HepG2 (cell line): ENCODE data around the gene ARL15. TPM values are rescaled to one million over a fixed set of nuclear protein-coding genes. Genes with fewer than 3 reads are reported as not detected.

Source experiments
- ATAC-seq: fragments of 200-7000 bp; cut with Tn5 transposase; 3 replicates; pipeline ENCODE4 v1.9.1; 2020; ENCODE audit warnings: mild to moderate bottlenecking, moderate library complexity
- BruUV-seq: library from RNA; stranded (reverse); fragments of 400-500 nt; replicated peaks from 2 replicates; lab custom pipeline; 2021; lab: Mats Ljungman, UMichigan
- CTCF ChIA-PET: fragments of 300-600 bp; formaldehyde crosslinking; extraction: SDS; loops from one replicate; lab custom pipeline; 2021; ENCODE audit warnings: low total read pairs, inconsistent platforms, low intra/inter-chr PET ratio; lab: Yijun Ruan, JAX
- POLR2A ChIA-PET: fragments of 350-600 bp; sonication (Branson Sonifier 250); formaldehyde crosslinking; loops from one replicate; lab custom pipeline; 2020; ENCODE audit warnings: antibody characterized with exemption, inconsistent platforms; lab: Yijun Ruan, JAX
- DNase-seq: peaks from one replicate; pipeline ENCODE4 v3.0.0-alpha.2; 2015; ENCODE audit warnings: low spot score
- FAIRE-seq: peaks from 3 replicates; lab custom pipeline; 2011; peaks lifted over from hg19 to GRCh38; lab: Jason Lieb, UNC
- H2AFZ ChIP-seq: one replicate; pipeline ENCODE4 v1.6.1; 2011; ENCODE audit warnings: low read length, inconsistent platforms
- H3K27ac ChIP-seq: fragments of 300-600 bp; 3 replicates; pipeline ENCODE4 v1.8.0; 2011; ENCODE audit warnings: mixed run types, mild to moderate bottlenecking, mixed read lengths, low read length, inconsistent platforms; ENCODE audit not compliant: insufficient read depth; ENCODE audit errors: extremely low read length
- H3K27me3 ChIP-seq, 2 experiments: fragments of 200-600 bp in 1 of 2; 2 replicates in 1 of 2; 3 replicates in 1 of 2; pipeline versions ENCODE4 v1.6.0 to v1.8.0; 2011; ENCODE audit warnings: low read length in 2 of 2, mild to moderate bottlenecking in 2 of 2, moderate library complexity in 2 of 2, inconsistent platforms in 1 of 2; ENCODE audit not compliant: insufficient read depth in 2 of 2, control insufficient read depth in 1 of 2
- H3K36me3 ChIP-seq, 2 experiments: fragments of 200-600 bp in 1 of 2; replicated peaks in 1 of 2; 2 replicates in 1 of 2; 3 replicates in 1 of 2; pipeline versions ENCODE4 v1.5.1 to v1.8.0; 2011; ENCODE audit warnings: low read length in 2 of 2, inconsistent platforms in 1 of 2; ENCODE audit not compliant: insufficient read depth in 2 of 2, control insufficient read depth in 1 of 2
- H3K4me1 ChIP-seq: 2 replicates; pipeline ENCODE4 v1.5.1; 2012; ENCODE audit warnings: low read length, inconsistent platforms; ENCODE audit not compliant: insufficient read depth
- H3K4me2 ChIP-seq: 2 replicates; pipeline ENCODE4 v1.6.0; 2011; ENCODE audit warnings: low read depth, low read length, inconsistent platforms
- H3K4me3 ChIP-seq, 3 experiments: fragments of 200-600 bp in 1 of 3; sonication (generic), shearing (Covaris generic) in 1 of 3; replicated peaks in 1 of 3; 2 replicates each; pipeline ENCODE4 v1.5.1; 2011 to 2016; ENCODE audit warnings: low read length in 3 of 3, inconsistent platforms in 2 of 3, low read depth in 2 of 3, mild to moderate bottlenecking in 2 of 3, control low read depth in 1 of 3, mixed read lengths in 1 of 3; ENCODE audit not compliant: insufficient read depth in 1 of 3
- H3K79me2 ChIP-seq: one replicate; pipeline ENCODE4 v1.6.1; 2011; ENCODE audit warnings: low read length, inconsistent platforms; ENCODE audit not compliant: insufficient read depth
- H3K9ac ChIP-seq: 2 replicates; pipeline ENCODE4 v1.6.0; 2011; ENCODE audit warnings: mild to moderate bottlenecking, low read depth, low read length, inconsistent platforms; ENCODE audit not compliant: insufficient read depth
- H3K9me3 ChIP-seq: 2 replicates; pipeline ENCODE4 v1.5.1; 2012; ENCODE audit warnings: mild to moderate bottlenecking, low read length
- H4K20me1 ChIP-seq: 2 replicates; pipeline ENCODE4 v1.6.0; 2011; ENCODE audit warnings: inconsistent platforms, mild to moderate bottlenecking, low read length, moderate library complexity; ENCODE audit not compliant: insufficient read depth
- HMG20A ChIP-seq: IDR thresholded peaks from 2 replicates; pipeline ENCODE4 v1.6.1; 2016; ENCODE audit warnings: borderline replicate concordance
- HNRNPUL1 ChIP-seq: fragments of 200-400 bp; formaldehyde crosslinking; IDR thresholded peaks from 2 replicates; pipeline ENCODE4 v1.6.1; 2017; ENCODE audit warnings: low read depth, mild to moderate bottlenecking, low read length, moderate library complexity
- KLF13 ChIP-seq: sonication (generic); formaldehyde crosslinking; IDR thresholded peaks from 2 replicates; pipeline ENCODE4 v1.4.0; 2020; ENCODE audit warnings: mild to moderate bottlenecking, missing genetic modification reagents
- LCORL ChIP-seq, 2 experiments: fragments of 450-650 bp in 1 of 2; sonication (generic) in 1 of 2; formaldehyde crosslinking in 1 of 2; IDR thresholded peaks; 2 replicates each; pipeline versions ENCODE4 v1.5.0 to v1.6.1; 2017 to 2020; ENCODE audit warnings: antibody characterized with exemption in 1 of 2, missing genetic modification reagents in 1 of 2
- PAWR ChIP-seq: sonication (generic); formaldehyde crosslinking; IDR thresholded peaks from 2 replicates; pipeline ENCODE4 v1.4.0; 2020; ENCODE audit warnings: missing genetic modification reagents, mild to moderate bottlenecking, borderline replicate concordance
- SCMH1 ChIP-seq: sonication (generic); formaldehyde crosslinking; IDR thresholded peaks from 2 replicates; pipeline ENCODE4 v1.9.0; 2021; ENCODE audit warnings: missing genetic modification reagents, mild to moderate bottlenecking, borderline replicate concordance
- SRY ChIP-seq: sonication (generic); formaldehyde crosslinking; IDR thresholded peaks from 2 replicates; pipeline ENCODE4 v1.8.0; 2022; ENCODE audit warnings: mild to moderate bottlenecking, missing genetic modification reagents
- TCF7L2 ChIP-seq: IDR thresholded peaks from 2 replicates; pipeline ENCODE4 v1.6.1; 2011; ENCODE audit warnings: mild to moderate bottlenecking, low read depth, low read length, moderate library complexity
- TFDP1 ChIP-seq: IDR thresholded peaks from 2 replicates; pipeline ENCODE4 v1.6.1; 2016; ENCODE audit warnings: missing compliant biosample characterization, missing genetic modification reagents, borderline replicate concordance
- ZNF124 ChIP-seq: sonication (generic); formaldehyde crosslinking; IDR thresholded peaks from 2 replicates; pipeline ENCODE4 v1.4.0; 2020; ENCODE audit warnings: missing genetic modification reagents
- ZNF282 ChIP-seq: fragments of 450-650 bp; IDR thresholded peaks from 2 replicates; pipeline ENCODE4 v1.6.1; 2018; ENCODE audit not compliant: partially characterized antibody
- ZNF652 ChIP-seq: IDR thresholded peaks from 2 replicates; pipeline ENCODE4 v1.6.1; 2016; ENCODE audit warnings: low read depth, borderline replicate concordance
- WGBS: methylation state at CpG from one replicate; pipeline ENCODE4 v1.1.6; 2017; ENCODE audit warnings: low lambda C conversion rate; 5-methylcytosine and 5-hydroxymethylcytosine counted together
- in situ Hi-C: cut with HindIII; loops from 2 replicates; pipeline ENCODE4 v1.10.0; 2017; ENCODE audit warnings: low pct_unique_long_range_greater_than_20kb; ENCODE audit not compliant: extremely low pct_ligation_motif_present
- intact Hi-C: fragments of 100-400 bp; cut with micrococcal nuclease; formaldehyde crosslinking; loops from one replicate; pipeline ENCODE4 v1.10.0; 2022; ENCODE audit not compliant: unreplicated experiment
- polyA plus RNA-seq, 8 experiments: library from polyadenylated mRNA; depleted of rRNA in 3 of 8; stranded (reverse) in 7 of 8; unstranded in 1 of 8; fragments of >200 nt; fragmentation: Illumina TruSeq in 4 of 8; extraction: Trizol in 4 of 8; gene quantifications; 2 replicates each; pipeline versions ENCODE4 v1.2.1 to v1.2.3, GENCODE V29; 2011 to 2016; ENCODE audit warnings: low read depth in 4 of 8, missing spikeins in 1 of 8, mixed read lengths in 1 of 8; ENCODE audit not compliant: insufficient read depth in 1 of 8
- total RNA-seq, 5 experiments: library from RNA; depleted of rRNA; stranded (reverse); fragments of >200 nt; fragmentation: Illumina TruSeq; extraction: Trizol; gene quantifications; 2 replicates each; pipeline ENCODE4 v1.2.3, GENCODE V29; 2016; ENCODE audit warnings: low read depth in 1 of 5
- TF ChIP-seq, protein P1 (sequence below): IDR thresholded peaks from 2 replicates; pipeline ENCODE4 v1.4.0; 2020; ENCODE audit warnings: mild to moderate bottlenecking, missing genetic modification reagents
- TF ChIP-seq, protein P2 (sequence below): sonication (generic); formaldehyde crosslinking; IDR thresholded peaks from 2 replicates; pipeline ENCODE4 v1.5.0; 2020; ENCODE audit warnings: mild to moderate bottlenecking, missing genetic modification reagents
- TF ChIP-seq, protein P3 (sequence below): sonication (generic); formaldehyde crosslinking; IDR thresholded peaks from 2 replicates; pipeline ENCODE4 v1.4.0; 2020; ENCODE audit warnings: mild to moderate bottlenecking, missing genetic modification reagents

ARL15 gene
- total and polyA plus RNA-seq, 2 of the 13 experiments (the other 11 are each of a cell fraction or from before 2014, with no cell fraction given), result 2.5 to 7.7 TPM

DNA sequence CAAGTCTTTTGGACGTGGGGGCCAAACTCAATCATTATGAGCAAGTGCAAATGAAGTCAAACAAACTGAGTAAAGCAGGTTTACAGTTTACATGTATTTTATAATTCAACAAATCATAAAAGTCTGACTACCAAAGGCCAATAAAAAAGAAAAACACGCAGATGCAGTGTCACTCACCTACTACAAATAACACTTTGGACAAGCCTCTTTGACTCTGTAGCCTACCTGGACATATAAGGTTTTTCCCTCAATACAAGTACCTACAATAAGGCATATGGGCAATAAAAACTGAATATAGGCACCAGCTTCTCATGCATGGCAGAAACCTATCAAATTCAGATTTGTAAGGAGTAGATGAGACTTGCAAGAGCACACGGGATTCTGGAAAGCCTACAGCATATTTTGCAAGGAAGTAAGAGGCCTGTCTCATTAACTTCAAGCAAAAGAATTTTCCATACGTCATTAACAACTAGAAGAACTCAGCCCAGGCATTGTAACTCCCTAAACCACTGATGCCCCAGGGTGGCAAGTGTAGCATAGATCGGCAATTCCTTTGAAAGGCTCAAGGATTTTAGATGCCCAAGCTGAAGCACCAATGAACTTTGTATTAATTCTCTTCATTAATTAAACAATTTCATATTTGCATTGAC, 21.7 kb downstream of the ARL15 start:
- DNase-seq (no peak), ATAC-seq (no peak), FAIRE-seq (no peak)
- no TSS peak for BruUV-seq
- ChIA-PET POLR2A (no interaction called here), CTCF (no interaction called here)
- intact Hi-C loops, result no loop called here
- no peaks in the 10 kb centered on the region for H3K9me3 ChIP-seq
- H3K4me1 ChIP-seq, result no peaks in the 10 kb centered on the region
- WGBS, result 52% methylated on average over 5 of the region's 5 CpGs
- in situ Hi-C loops, result no loop called here
- no peak overlapping the region for H2AFZ ChIP-seq
- no peak overlapping the region for H3K27ac ChIP-seq
- H3K36me3 ChIP-seq, result no peaks in the 10 kb centered on the region
- H3K79me2 ChIP-seq, result no peaks in the 10 kb centered on the region
- no peaks in the 10 kb centered on the region for H4K20me1 ChIP-seq
- no peaks in the 10 kb centered on the region for H3K27me3 ChIP-seq
- no peak overlapping the region for H3K4me2 ChIP-seq
- H3K4me3 ChIP-seq, result no peak overlapping the region
- no peak overlapping the region for H3K9ac ChIP-seq
- no peak for TF ChIP-seq TFDP1 (CRISPR knock-in tag)
- no peak for TF ChIP-seq PAWR
- TF ChIP-seq TCF7L2, result no peak
- no peak for TF ChIP-seq KLF13
- no peak for TF ChIP-seq LCORL (IDR thresholded peaks at IDR 0.05)
- no peak for TF ChIP-seq LCORL (CRISPR knock-in tag; IDR thresholded peaks at IDR 0.05)
- no peak for TF ChIP-seq SCMH1 (CRISPR knock-in tag)
- TF ChIP-seq, protein P1, sequence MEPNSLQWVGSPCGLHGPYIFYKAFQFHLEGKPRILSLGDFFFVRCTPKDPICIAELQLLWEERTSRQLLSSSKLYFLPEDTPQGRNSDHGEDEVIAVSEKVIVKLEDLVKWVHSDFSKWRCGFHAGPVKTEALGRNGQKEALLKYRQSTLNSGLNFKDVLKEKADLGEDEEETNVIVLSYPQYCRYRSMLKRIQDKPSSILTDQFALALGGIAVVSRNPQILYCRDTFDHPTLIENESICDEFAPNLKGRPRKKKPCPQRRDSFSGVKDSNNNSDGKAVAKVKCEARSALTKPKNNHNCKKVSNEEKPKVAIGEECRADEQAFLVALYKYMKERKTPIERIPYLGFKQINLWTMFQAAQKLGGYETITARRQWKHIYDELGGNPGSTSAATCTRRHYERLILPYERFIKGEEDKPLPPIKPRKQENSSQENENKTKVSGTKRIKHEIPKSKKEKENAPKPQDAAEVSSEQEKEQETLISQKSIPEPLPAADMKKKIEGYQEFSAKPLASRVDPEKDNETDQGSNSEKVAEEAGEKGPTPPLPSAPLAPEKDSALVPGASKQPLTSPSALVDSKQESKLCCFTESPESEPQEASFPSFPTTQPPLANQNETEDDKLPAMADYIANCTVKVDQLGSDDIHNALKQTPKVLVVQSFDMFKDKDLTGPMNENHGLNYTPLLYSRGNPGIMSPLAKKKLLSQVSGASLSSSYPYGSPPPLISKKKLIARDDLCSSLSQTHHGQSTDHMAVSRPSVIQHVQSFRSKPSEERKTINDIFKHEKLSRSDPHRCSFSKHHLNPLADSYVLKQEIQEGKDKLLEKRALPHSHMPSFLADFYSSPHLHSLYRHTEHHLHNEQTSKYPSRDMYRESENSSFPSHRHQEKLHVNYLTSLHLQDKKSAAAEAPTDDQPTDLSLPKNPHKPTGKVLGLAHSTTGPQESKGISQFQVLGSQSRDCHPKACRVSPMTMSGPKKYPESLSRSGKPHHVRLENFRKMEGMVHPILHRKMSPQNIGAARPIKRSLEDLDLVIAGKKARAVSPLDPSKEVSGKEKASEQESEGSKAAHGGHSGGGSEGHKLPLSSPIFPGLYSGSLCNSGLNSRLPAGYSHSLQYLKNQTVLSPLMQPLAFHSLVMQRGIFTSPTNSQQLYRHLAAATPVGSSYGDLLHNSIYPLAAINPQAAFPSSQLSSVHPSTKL (CRISPR knock-in tag), result no peak
- no peak for TF ChIP-seq HNRNPUL1
- TF ChIP-seq, protein P2, sequence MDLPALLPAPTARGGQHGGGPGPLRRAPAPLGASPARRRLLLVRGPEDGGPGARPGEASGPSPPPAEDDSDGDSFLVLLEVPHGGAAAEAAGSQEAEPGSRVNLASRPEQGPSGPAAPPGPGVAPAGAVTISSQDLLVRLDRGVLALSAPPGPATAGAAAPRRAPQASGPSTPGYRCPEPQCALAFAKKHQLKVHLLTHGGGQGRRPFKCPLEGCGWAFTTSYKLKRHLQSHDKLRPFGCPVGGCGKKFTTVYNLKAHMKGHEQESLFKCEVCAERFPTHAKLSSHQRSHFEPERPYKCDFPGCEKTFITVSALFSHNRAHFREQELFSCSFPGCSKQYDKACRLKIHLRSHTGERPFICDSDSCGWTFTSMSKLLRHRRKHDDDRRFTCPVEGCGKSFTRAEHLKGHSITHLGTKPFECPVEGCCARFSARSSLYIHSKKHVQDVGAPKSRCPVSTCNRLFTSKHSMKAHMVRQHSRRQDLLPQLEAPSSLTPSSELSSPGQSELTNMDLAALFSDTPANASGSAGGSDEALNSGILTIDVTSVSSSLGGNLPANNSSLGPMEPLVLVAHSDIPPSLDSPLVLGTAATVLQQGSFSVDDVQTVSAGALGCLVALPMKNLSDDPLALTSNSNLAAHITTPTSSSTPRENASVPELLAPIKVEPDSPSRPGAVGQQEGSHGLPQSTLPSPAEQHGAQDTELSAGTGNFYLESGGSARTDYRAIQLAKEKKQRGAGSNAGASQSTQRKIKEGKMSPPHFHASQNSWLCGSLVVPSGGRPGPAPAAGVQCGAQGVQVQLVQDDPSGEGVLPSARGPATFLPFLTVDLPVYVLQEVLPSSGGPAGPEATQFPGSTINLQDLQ (CRISPR knock-in tag), result no peak
- TF ChIP-seq, protein P3, sequence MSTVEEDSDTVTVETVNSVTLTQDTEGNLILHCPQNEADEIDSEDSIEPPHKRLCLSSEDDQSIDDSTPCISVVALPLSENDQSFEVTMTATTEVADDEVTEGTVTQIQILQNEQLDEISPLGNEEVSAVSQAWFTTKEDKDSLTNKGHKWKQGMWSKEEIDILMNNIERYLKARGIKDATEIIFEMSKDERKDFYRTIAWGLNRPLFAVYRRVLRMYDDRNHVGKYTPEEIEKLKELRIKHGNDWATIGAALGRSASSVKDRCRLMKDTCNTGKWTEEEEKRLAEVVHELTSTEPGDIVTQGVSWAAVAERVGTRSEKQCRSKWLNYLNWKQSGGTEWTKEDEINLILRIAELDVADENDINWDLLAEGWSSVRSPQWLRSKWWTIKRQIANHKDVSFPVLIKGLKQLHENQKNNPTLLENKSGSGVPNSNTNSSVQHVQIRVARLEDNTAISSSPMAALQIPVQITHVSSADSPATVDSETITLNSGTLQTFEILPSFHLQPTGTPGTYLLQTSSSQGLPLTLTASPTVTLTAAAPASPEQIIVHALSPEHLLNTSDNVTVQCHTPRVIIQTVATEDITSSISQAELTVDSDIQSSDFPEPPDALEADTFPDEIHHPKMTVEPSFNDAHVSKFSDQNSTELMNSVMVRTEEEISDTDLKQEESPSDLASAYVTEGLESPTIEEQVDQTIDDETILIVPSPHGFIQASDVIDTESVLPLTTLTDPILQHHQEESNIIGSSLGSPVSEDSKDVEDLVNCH (CRISPR knock-in tag), result no peak
- TF ChIP-seq ZNF282, result no peak
- no peak for TF ChIP-seq ZNF124 (CRISPR knock-in tag)
- TF ChIP-seq HMG20A (CRISPR knock-in tag), result no peak
- no peak for TF ChIP-seq ZNF652
- TF ChIP-seq SRY (CRISPR knock-in tag), result no peak
